Gastrocnemius medialis (tissue), 4 donors: ENCODE measurements around the gene SUSD4.

Experiments
- POLR2A ChIP-seq, 2 donors: fragments of 450-650 bp; IDR thresholded peaks; one replicate each; pipeline ENCODE4 v1.6.1; 2017; ENCODE audit warnings: antibody characterized with exemption in 2 of 2, mild to moderate bottlenecking in 2 of 2, moderate library complexity in 2 of 2
- TF ChIP-seq, protein P1 (sequence below), 5 experiments: fragments of 450-650 bp in 3 of 5; fragments of 200-600 bp in 2 of 5; sonication (generic) in 2 of 5; IDR thresholded peaks in 4 of 5; conservative IDR thresholded peaks in 1 of 5; 1 replicate in 4 of 5; 2 replicates in 1 of 5; pipeline ENCODE4 v1.5.1; 2016 to 2019; ENCODE audit warnings: antibody characterized with exemption in 5 of 5, mild to moderate bottlenecking in 3 of 5, moderate library complexity in 3 of 5

DNA sequence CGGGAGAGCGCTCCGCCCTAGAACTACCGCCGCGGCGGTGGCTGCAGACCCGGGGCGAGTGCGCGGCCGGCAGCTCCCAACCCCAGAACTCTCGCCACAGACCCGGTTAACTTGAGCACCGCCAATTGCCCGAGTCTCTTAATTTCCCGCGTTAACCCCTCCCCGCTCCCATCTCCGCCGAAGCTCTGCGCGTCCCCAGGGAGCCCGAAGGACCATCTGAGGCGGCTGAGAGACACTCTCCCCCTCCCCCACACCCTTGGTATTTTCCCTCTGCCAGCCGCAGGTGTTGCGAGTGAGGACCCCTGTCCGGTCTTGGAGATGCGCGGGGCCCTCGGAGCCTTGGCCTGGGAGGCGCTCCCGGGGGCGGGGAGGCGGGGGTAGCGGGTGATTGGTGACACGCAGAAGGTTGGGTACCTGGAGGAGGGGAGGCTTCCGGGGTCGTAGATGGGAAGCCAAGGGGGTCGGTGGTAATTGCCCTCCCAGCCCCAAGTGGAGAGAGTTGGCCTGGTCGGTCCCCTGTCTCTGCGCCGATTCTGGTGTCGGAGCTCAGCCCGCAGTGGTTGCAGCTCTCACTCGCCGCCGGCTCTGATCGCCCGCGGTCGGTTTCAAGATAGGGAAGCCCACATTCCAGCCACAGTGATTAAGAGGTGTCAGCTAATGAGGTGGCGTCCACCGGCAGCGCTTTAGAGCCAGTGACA is 858 bp upstream of the SUSD4 start:
- TF ChIP-seq, protein P1, sequence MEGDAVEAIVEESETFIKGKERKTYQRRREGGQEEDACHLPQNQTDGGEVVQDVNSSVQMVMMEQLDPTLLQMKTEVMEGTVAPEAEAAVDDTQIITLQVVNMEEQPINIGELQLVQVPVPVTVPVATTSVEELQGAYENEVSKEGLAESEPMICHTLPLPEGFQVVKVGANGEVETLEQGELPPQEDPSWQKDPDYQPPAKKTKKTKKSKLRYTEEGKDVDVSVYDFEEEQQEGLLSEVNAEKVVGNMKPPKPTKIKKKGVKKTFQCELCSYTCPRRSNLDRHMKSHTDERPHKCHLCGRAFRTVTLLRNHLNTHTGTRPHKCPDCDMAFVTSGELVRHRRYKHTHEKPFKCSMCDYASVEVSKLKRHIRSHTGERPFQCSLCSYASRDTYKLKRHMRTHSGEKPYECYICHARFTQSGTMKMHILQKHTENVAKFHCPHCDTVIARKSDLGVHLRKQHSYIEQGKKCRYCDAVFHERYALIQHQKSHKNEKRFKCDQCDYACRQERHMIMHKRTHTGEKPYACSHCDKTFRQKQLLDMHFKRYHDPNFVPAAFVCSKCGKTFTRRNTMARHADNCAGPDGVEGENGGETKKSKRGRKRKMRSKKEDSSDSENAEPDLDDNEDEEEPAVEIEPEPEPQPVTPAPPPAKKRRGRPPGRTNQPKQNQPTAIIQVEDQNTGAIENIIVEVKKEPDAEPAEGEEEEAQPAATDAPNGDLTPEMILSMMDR (IDR thresholded peaks at IDR 0.05 in 4 of 5, conservative IDR thresholded peaks at IDR 0.05 in 1 of 5) = no peak
- no peak for TF ChIP-seq POLR2A (IDR thresholded peaks at IDR 0.05)
